22Rv1 (cell line): ENCODE results near the gene ZNF654.

Experiments used
- CTCF ChIP-seq: fragments of 450-650 bp; IDR thresholded peaks from 2 replicates; pipeline ENCODE4 v1.5.1; 2017; ENCODE audit warnings: mild to moderate bottlenecking
- ZFX ChIP-seq: fragments of 450-650 bp; IDR thresholded peaks from 2 replicates; pipeline ENCODE4 v1.6.1; 2017; ENCODE audit warnings: antibody characterized with exemption, borderline replicate concordance

GRCh38 chr3:88192631-88193030 is 133.6 kb downstream of the ZNF654 start:
- no peak for TF ChIP-seq CTCF
- TF ChIP-seq ZFX: no peak
